ENCODE measurements around the gene SOBP. TPM values are rescaled to one million over a fixed set of nuclear protein-coding genes. Genes with fewer than 3 reads are reported as not detected.

SOBP gene
- polyA plus RNA-seq, 2 of the 4 experiments (the other 2 are of a cell fraction): 0.18 to 0.53 TPM

DNA sequence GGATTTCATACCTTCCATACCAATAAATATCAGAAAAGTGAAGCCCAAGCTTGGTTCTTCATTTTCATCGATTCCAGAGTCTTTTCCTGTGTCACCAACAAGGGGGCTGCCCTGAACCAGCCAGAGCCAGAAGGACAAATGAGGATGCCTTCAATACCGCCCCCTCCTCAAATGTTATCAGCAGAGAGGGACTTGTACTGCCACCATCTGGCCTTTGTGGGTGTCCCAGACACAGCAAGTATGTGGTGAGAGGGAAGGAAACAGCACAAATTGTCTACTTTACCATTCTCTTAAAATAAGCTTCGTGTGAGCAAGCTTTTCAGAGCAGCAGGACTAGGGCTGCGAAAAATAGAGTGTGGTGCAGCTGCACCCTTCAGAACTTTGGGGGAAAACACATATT, 165.3 kb downstream of the SOBP start:
- Histone ChIP-seq H3K4me3 (no peak overlapping the region), H3K27ac (no peak overlapping the region), H3K4me2 (no peak overlapping the region), H3K4me1 (no peaks in the 10 kb centered on the region), H3K9me3 (no peaks in the 10 kb centered on the region)
- ATAC-seq (0 out of 6 replicates have a peak, but pooled peaks of 1 of the 2 experiments have one; percentile 24), DNase-seq (ENCODE audit: low read depth in 1 of 2, low spot score in 1 of 2) (no peak), FAIRE-seq (no peak)
- TF ChIP-seq ZNF302 (CRISPR knock-in tag; IDR thresholded peaks at IDR 0.05): no peak
- peak in 1 of 2 experiments; percentile 23; a peak in 2 of 5 replicates for TF ChIP-seq RAD21 (conservative IDR thresholded peaks at IDR 0.05 in 1 of 2, IDR thresholded peaks at IDR 0.05 in 1 of 2)
- 41% methylated on average over 4 of the region's 4 CpGs for WGBS (ENCODE audit: missing lambda C conversion rate)
- POLR2A ChIA-PET: no interaction called here
- CTCF ChIA-PET: interaction anchor here (1.4 kb wide), 1 partner anchor 21 kb away, joined by 4 read pairs; no protein-coding TSS in a partner anchor

DNA sequence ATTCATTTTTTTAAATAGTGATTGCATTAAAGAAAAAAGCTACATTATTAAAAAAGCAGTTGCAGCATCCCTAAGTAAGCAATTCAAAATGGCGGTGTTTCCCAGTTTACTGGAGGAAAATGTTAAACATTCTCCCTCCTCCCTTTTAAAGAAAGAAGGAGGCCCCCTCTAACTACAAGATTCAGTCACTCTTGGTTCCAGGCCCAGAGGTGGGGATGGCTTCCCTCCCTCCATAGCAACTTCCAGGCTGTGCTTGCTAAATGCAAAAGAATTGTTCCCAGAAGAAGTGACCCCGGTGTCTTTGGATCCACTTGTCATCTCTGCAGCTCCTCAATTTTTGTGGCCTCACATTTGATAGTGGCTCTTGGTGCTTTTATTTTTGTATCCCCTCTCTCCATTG, 165.9 kb downstream of the SOBP start:
- Histone ChIP-seq H3K4me1 (no peaks in the 10 kb centered on the region), H3K27ac (no peak overlapping the region), H3K9me3 (no peaks in the 10 kb centered on the region), H3K4me2 (no peak overlapping the region), H3K4me3 (no peak overlapping the region)
- 61% methylated on average over 2 of the region's 2 CpGs for WGBS (ENCODE audit: missing lambda C conversion rate)
- ChIA-PET POLR2A (no interaction called here), CTCF (interaction anchor here (0.7 to 1.4 kb wide), 3 partner anchors 16 to 167 kb away, joined by 3 to 4 read pairs (median 3); no protein-coding TSS in a partner anchor)
- DNase-seq (ENCODE audit: low read depth in 1 of 2, low spot score in 1 of 2): no peak
- TF ChIP-seq ZC3H11A (IDR thresholded peaks at IDR 0.05) (no peak), ATOH8 (CRISPR knock-in tag; IDR thresholded peaks at IDR 0.05; ENCODE audit: low read depth) (no peak)
- FAIRE-seq: no peak
- no peak for ATAC-seq

GRCh38 chr6:107656401-107656800, 166.5 kb downstream of the SOBP start:
- FAIRE-seq (no peak), DNase-seq (ENCODE audit: low read depth in 1 of 2, low spot score in 1 of 2) (no peak), ATAC-seq (no peak)
- POLR2A ChIA-PET: no interaction called here
- Histone ChIP-seq H3K4me3 (no peak overlapping the region), H3K9me3 (no peaks in the 10 kb centered on the region), H3K4me2 (no peak overlapping the region), H3K27ac (no peak overlapping the region), H3K4me1 (no peaks in the 10 kb centered on the region)
- CTCF ChIA-PET: interaction anchor here (0.7 to 1.4 kb wide), 3 partner anchors 15 to 167 kb away, joined by 3 to 4 read pairs (median 3); no protein-coding TSS in a partner anchor
- 29% methylated on average over 1 of the region's 1 CpG for WGBS (ENCODE audit: missing lambda C conversion rate)
- TF ChIP-seq HDAC2 (IDR thresholded peaks at IDR 0.05) (no peak), FOSB (CRISPR knock-in tag; IDR thresholded peaks at IDR 0.05) (no peak), NFE2L2 (conservative IDR thresholded peaks at IDR 0.05; ENCODE audit: low read length) (no peak), TP53 (CRISPR knock-in tag; IDR thresholded peaks at IDR 0.05) (no peak)

GRCh38 chr6:107656883-107657282, 167.0 kb downstream of the SOBP start:
- ChIA-PET CTCF (no interaction called here), POLR2A (no interaction called here)
- Histone ChIP-seq H3K4me3 (no peak overlapping the region), H3K9me3 (no peaks in the 10 kb centered on the region), H3K4me1 (no peaks in the 10 kb centered on the region), H3K4me2 (no peak overlapping the region), H3K27ac (no peak overlapping the region)
- TF ChIP-seq POLR2AphosphoS2 (conservative IDR thresholded peaks at IDR 0.05; ENCODE audit: low read length) (no peak), EHMT2 (IDR thresholded peaks at IDR 0.05; ENCODE audit: low read depth) (no peak), MAZ (IDR thresholded peaks at IDR 0.05; ENCODE audit: borderline replicate concordance, low read depth, low read length) (no peak), SMC3 (IDR thresholded peaks at IDR 0.05) (no peak), KDM5A (IDR thresholded peaks at IDR 0.05) (no peak), HEYL (CRISPR knock-in tag; IDR thresholded peaks at IDR 0.05) (no peak), ZSCAN20 (CRISPR knock-in tag; IDR thresholded peaks at IDR 0.05) (no peak), PHF8 (IDR thresholded peaks at IDR 0.05; ENCODE audit: borderline replicate concordance, low read depth) (no peak), RCOR1 (IDR thresholded peaks at IDR 0.05; ENCODE audit: low read depth, low read length) (no peak), RFX5 (IDR thresholded peaks at IDR 0.05) (no peak), FOXS1 (CRISPR knock-in tag; IDR thresholded peaks at IDR 0.05) (no peak), CHD4 (IDR thresholded peaks at IDR 0.05; ENCODE audit: borderline replicate concordance) (no peak), ZFP36 (IDR thresholded peaks at IDR 0.05; ENCODE audit: borderline replicate concordance, partially characterized antibody) (no peak), NR3C1 (IDR thresholded peaks at IDR 0.05) (no peak), JUN (IDR thresholded peaks at IDR 0.05) (no peak), MYC (IDR thresholded peaks at IDR 0.05; ENCODE audit: borderline replicate concordance, low read length) (no peak)
- TF ChIP-seq, protein P1, sequence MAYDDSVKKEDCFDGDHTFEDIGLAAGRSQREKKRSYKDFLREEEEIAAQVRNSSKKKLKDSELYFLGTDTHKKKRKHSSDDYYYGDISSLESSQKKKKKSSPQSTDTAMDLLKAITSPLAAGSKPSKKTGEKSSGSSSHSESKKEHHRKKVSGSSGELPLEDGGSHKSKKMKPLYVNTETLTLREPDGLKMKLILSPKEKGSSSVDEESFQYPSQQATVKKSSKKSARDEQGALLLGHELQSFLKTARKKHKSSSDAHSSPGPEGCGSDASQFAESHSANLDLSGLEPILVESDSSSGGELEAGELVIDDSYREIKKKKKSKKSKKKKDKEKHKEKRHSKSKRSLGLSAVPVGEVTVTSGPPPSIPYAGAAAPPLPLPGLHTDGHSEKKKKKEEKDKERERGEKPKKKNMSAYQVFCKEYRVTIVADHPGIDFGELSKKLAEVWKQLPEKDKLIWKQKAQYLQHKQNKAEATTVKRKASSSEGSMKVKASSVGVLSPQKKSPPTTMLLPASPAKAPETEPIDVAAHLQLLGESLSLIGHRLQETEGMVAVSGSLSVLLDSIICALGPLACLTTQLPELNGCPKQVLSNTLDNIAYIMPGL (CRISPR knock-in tag; IDR thresholded peaks at IDR 0.05; ENCODE audit: borderline replicate concordance): no peak
- TF ChIP-seq, protein P2, sequence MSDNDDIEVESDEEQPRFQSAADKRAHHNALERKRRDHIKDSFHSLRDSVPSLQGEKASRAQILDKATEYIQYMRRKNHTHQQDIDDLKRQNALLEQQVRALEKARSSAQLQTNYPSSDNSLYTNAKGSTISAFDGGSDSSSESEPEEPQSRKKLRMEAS (IDR thresholded peaks at IDR 0.05): no peak
- TF ChIP-seq, protein P3, sequence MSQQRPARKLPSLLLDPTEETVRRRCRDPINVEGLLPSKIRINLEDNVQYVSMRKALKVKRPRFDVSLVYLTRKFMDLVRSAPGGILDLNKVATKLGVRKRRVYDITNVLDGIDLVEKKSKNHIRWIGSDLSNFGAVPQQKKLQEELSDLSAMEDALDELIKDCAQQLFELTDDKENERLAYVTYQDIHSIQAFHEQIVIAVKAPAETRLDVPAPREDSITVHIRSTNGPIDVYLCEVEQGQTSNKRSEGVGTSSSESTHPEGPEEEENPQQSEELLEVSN (IDR thresholded peaks at IDR 0.05; ENCODE audit: borderline replicate concordance, low read depth): no peak
- ATAC-seq (no peak), FAIRE-seq (no peak), DNase-seq (ENCODE audit: low read depth in 1 of 2, low spot score in 1 of 2) (no peak)
- 79% methylated on average over 5 of the region's 8 CpGs for WGBS (ENCODE audit: missing lambda C conversion rate)

Data from A549 (cell line).